ENCODE measurements around the gene BTBD8.
A peak's percentile ranks its signal among the peaks of the same experiment; 100 is the strongest.
"Not testable (repeated sequence)": the region's sequence is repeated elsewhere in the genome, so short reads cannot be mapped to it uniquely, and the experiment has no call there.

BTBD8 gene

DNA sequence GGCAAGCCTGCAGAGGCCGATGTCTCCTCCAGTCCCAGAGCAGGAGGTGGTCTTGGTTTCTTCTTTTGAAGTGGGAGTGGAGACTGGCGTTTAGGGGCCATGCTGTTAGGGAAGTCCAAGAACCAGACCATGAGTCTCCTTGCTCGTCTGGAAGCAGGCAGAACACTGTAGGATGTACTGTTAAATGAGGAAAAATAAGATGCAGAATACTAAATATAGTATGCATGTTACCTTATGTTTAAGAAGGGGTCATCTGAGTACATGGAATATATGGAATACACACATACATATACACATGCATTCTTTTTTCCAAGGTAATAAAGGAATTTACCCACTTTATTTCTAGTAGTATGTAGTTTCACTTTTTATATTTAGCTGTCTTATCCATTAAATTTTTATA lies 4.8 kb upstream of the BTBD8 start, which contains the start of gene SETSIP:
Gene SETSIP (minus strand): TSS at position 101 of the 400 bp plus-strand sequence. CDS start 0 bp downstream, at position 101.
- TF ChIP-seq, protein P1, sequence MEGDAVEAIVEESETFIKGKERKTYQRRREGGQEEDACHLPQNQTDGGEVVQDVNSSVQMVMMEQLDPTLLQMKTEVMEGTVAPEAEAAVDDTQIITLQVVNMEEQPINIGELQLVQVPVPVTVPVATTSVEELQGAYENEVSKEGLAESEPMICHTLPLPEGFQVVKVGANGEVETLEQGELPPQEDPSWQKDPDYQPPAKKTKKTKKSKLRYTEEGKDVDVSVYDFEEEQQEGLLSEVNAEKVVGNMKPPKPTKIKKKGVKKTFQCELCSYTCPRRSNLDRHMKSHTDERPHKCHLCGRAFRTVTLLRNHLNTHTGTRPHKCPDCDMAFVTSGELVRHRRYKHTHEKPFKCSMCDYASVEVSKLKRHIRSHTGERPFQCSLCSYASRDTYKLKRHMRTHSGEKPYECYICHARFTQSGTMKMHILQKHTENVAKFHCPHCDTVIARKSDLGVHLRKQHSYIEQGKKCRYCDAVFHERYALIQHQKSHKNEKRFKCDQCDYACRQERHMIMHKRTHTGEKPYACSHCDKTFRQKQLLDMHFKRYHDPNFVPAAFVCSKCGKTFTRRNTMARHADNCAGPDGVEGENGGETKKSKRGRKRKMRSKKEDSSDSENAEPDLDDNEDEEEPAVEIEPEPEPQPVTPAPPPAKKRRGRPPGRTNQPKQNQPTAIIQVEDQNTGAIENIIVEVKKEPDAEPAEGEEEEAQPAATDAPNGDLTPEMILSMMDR (conservative IDR thresholded peaks at IDR 0.05; ENCODE audit: low read depth, low read length) = no peak
- no peak within 1 kb of the TSS for H3K4me3 ChIP-seq (ENCODE audit: low read length)
- no peak for DNase-seq (ENCODE audit: low read depth)

DNA sequence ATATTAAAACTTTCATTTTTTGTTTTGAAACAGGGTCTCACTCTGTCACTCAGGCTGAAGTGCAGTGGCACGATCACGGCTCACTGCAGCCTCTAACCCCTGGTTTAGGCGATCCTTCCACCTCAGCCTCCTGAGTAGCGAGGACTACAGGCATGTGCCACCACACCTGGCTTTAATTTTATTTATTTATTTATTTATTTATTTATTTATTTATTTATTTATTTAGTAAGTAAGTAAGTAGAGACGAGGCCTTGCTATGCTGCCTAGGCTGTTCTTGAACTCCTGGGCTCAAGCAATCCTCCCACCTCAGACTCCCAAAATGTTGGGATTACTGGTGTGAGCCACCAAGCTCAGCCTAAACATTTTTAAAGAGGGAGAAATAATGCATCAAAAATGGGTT lies 3.8 kb upstream of the BTBD8 start:
- TF ChIP-seq, protein P1 (conservative IDR thresholded peaks at IDR 0.05; ENCODE audit: low read depth, low read length) = no peak
- no peak for DNase-seq (ENCODE audit: low read depth)
- no peak overlapping the region for H3K4me3 ChIP-seq (ENCODE audit: low read length)

DNA sequence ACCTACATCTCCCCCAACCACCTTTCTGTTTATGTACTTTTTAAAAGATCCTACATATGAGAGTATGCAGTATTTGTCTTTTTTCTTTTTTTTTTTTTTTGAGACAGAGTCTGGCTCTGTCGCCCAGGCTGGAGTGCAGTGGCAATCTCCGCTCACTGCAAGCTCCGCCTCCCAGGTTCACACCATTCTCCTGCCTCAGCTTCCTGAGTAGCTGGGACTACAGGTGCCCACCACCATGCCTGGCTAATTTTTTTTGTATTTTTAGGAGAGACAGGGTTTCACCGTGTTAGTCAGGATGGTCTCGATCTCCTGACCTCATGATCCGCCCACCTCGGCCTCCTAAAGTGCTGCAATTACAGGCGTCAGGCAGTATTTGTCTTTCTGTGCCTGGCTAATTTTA lies 2.1 kb upstream of the BTBD8 start:
- H3K4me3 ChIP-seq (ENCODE audit: low read length); DNase-seq (ENCODE audit: low read depth): not testable (repeated sequence)

GRCh38 chr1:92079441-92079840 lies 704 bp upstream of the BTBD8 start:
- no peak for DNase-seq (ENCODE audit: low read depth)
- peak overlapping the region; percentile 87 for H3K4me3 ChIP-seq (ENCODE audit: low read length)
- TF ChIP-seq, protein P1 (conservative IDR thresholded peaks at IDR 0.05; ENCODE audit: low read depth, low read length) = no peak

GRCh38 chr1:92081031-92081430 lies 886 bp downstream of the BTBD8 start:
- peak overlapping the region; percentile 87 for H3K4me3 ChIP-seq (ENCODE audit: low read length)
- no peak for DNase-seq (ENCODE audit: low read depth)
- TF ChIP-seq, protein P1 (conservative IDR thresholded peaks at IDR 0.05; ENCODE audit: low read depth, low read length) = no peak

GRCh38 chr1:92084651-92085050 lies 4.5 kb downstream of the BTBD8 start:
- no peak overlapping the region for H3K4me3 ChIP-seq (ENCODE audit: low read length)
- TF ChIP-seq, protein P1 (conservative IDR thresholded peaks at IDR 0.05; ENCODE audit: low read depth, low read length) = no peak
- DNase-seq (ENCODE audit: low read depth) = no peak

DNA sequence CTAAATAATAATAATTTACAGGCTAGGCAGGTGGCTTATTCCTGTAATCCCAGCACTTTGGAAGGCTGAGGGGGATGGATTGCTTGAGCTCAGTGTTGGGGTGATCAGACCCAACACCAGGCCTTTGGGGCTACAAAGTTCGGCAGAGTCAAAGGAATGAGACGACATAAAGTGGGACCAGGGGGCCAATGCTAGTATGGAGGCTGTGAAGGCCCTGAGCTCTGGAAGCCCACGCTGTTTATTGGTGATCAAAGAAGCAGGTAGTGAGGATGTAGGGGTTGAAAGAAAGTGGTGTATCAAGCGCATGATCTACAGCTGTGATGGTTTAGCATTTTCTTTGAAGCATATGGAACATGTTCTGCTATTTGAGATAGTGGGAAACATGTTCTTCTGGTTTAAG lies 5.6 kb downstream of the BTBD8 start:
- TF ChIP-seq, protein P1 (conservative IDR thresholded peaks at IDR 0.05; ENCODE audit: low read depth, low read length) = no peak
- H3K4me3 ChIP-seq (ENCODE audit: low read length) = no peak overlapping the region

DNA sequence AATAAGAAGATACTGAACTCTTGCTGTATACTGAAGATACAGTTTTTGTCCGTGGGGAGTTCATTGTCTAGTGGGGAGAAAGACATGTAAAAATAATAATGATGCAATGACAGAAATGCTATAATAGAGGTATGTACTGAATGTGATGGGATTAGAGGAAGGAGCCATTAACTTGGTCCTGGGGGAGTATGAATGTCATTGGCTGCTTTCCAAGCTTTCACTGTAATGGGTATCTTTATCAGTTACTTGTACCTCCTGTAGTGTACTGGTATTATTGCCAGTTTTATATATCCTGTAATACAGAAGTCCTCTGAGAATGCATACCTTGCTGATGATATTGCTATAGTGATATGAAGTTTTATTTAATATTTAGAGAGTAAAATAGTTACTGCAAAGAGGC lies 7.4 kb downstream of the BTBD8 start:
- no peak overlapping the region for H3K4me3 ChIP-seq (ENCODE audit: low read length)
- no peak for DNase-seq (ENCODE audit: low read depth)
- TF ChIP-seq, protein P1 (conservative IDR thresholded peaks at IDR 0.05; ENCODE audit: low read depth, low read length) = no peak

More for the DNA sequence above, 5.6 kb downstream of the BTBD8 start:
- no peak for DNase-seq (ENCODE audit: low read depth)
